Adrenal gland (tissue), 12 donors: Measurements from ENCODE around the gene PRPF4. TPM values are rescaled to one million over a fixed set of nuclear protein-coding genes. Genes with fewer than 3 reads are reported as not detected.
A peak's percentile ranks its signal among the peaks of the same experiment; 100 is the strongest.

Experiments
- DNase-seq, 7 donors: peaks; one replicate each; pipeline ENCODE4 v3.0.0-alpha.2; 2019 to 2020
- H3K27ac ChIP-seq, 5 donors: fragments of 200-600 bp; sonication (generic) in 4 of 5; 1 replicate in 3 of 5; 2 replicates in 2 of 5; pipeline versions ENCODE4 v1.5.1 to v1.8.0; 2016 to 2020; ENCODE audit warnings: mild to moderate bottlenecking in 1 of 5
- H3K27me3 ChIP-seq: fragments of 200-600 bp; 2 replicates; pipeline ENCODE4 v1.8.0; 2021
- H3K36me3 ChIP-seq, 2 donors: fragments of 200-600 bp; replicated peaks in 1 of 2; 1 replicate in 1 of 2; 2 replicates in 1 of 2; pipeline versions ENCODE4 v1.5.1 to v1.8.0; 2018 to 2022
- H3K4me1 ChIP-seq, 2 donors: fragments of 200-600 bp; replicated peaks in 1 of 2; 1 replicate in 1 of 2; 2 replicates in 1 of 2; pipeline versions ENCODE4 v1.5.1 to v1.8.0; 2018 to 2021
- H3K4me3 ChIP-seq, 4 donors: fragments of 200-600 bp; sonication (generic) in 3 of 4; one replicate each; pipeline ENCODE4 v1.5.1; 2016 to 2018
- H3K9me3 ChIP-seq, 3 donors: fragments of 200-600 bp; sonication (generic) in 1 of 3; replicated peaks in 1 of 3; 1 replicate in 2 of 3; 2 replicates in 1 of 3; pipeline versions ENCODE4 v1.5.1 to v1.8.0; 2016 to 2021
- CTCF ChIP-seq, 6 experiments: fragments of 450-650 bp in 4 of 6; fragments of 200-600 bp in 2 of 6; sonication (generic) in 1 of 6; IDR thresholded peaks; 1 replicate in 5 of 6; 2 replicates in 1 of 6; pipeline versions ENCODE4 v1.5.1 to v1.8.0; 2016 to 2021; ENCODE audit warnings: antibody characterized with exemption in 6 of 6, mild to moderate bottlenecking in 2 of 6, moderate library complexity in 1 of 6
- POLR2A ChIP-seq, 2 donors: fragments of 450-650 bp; IDR thresholded peaks; one replicate each; pipeline ENCODE4 v1.6.1; 2017; ENCODE audit warnings: antibody characterized with exemption in 2 of 2, mild to moderate bottlenecking in 2 of 2, moderate library complexity in 1 of 2
- WGBS, 4 donors: extraction: QIAGEN DNeasy Blood & Tissue Kit in 2 of 4; methylation state at CpG; one replicate each; pipeline versions ENCODE4 v1.1.5 to v1.1.7; 2013 to 2017; 5-methylcytosine and 5-hydroxymethylcytosine counted together
- intact Hi-C, 2 donors: fragments of 100-400 bp; cut with DNase I; formaldehyde crosslinking; loops; one replicate each; pipeline versions ENCODE4 v1.14.1 to v1.15.0; 2022 to 2023
- polyA plus RNA-seq, 3 donors: library from polyadenylated mRNA; stranded (reverse); fragments of 200-250 nt in 2 of 3; fragments of 350-450 nt in 1 of 3; fragmentation: Illumina TruSeq in 1 of 3; extraction: RNeasy Lipid Tissue Mini Kit (QIAGEN cat#74804) in 1 of 3; gene quantifications; one replicate each; pipeline ENCODE4 v1.2.3, GENCODE V29; 2013 to 2014
- total RNA-seq, 9 donors: library from RNA; depleted of rRNA in 4 of 9; stranded (reverse); fragments of >200 nt in 4 of 9; fragments of 120-200 nt in 1 of 9; fragmentation: NEBNext Ultra II Directional in 1 of 9; extraction: Animal tissue kit (Norgen Biotek cat#: 25700) in 1 of 9; gene quantifications; one replicate each; pipeline versions ENCODE4 v1.1.0 to v1.2.4, GENCODE V29; 2013 to 2023
- donor health status: healthy with polysubstance abuse.
- donor health status: Bipolar disorder and iron deficiency.
- donor health status: DM: yes; HTN: yes; CAD: no.
- donor health status: DM: no; HTN: no; CAD: no.
- donor health status: DM: no; HTN: no; CAD: no.
- donor health status: DM: yes; HTN: yes; CAD: no.

Gene PRPF4
- total and polyA plus RNA-seq, 12 donors, result 9.6 to 46.3 (median 22.7) TPM

GRCh38 chr9:113267911-113268566 is 7.4 kb upstream of the PRPF4 start:
- peaks cover 0 to 50% of the 10 kb centered on the region in 2 donors for H3K36me3 ChIP-seq
- no peak overlapping the region for H3K27ac ChIP-seq
- no peaks in the 10 kb centered on the region for H3K27me3 ChIP-seq
- no peaks in the 10 kb centered on the region for H3K9me3 ChIP-seq
- H3K4me3 ChIP-seq, result no peak overlapping the region
- intact Hi-C loops, result no loop called here
- TF ChIP-seq CTCF (IDR thresholded peaks at IDR 0.05), result no peak
- TF ChIP-seq POLR2A (IDR thresholded peaks at IDR 0.05), result no peak
- no peak for DNase-seq
- peaks cover 0 to 7% of the 10 kb centered on the region in 2 donors for H3K4me1 ChIP-seq
- WGBS, 4 donors, result 87 to 89% (median 88%) methylated on average over 4 of the region's 4 CpGs

DNA sequence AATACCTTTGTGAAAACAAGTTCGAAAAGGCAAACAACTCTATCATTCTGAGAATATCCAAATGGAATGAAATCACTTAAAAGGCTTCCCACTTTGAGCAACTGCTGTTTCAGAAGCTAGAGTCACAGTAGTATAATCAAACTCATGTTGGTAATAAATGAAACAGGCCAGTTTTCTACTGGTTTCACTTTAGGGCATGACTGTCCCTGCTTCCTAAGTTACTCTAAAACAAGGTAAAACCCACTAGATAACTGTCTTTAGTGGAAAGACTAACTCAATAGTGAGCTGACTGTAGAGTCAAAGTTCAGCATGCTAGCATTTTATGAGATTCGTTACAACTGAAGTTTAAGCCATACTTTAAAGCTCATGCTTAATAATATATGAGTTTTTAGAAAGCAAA is 6.1 kb upstream of the PRPF4 start:
- Histone ChIP-seq H3K4me3 (no peak overlapping the region), H3K4me1 (peaks cover 0 to 12% of the 10 kb centered on the region in 2 donors), H3K27ac (no peak overlapping the region), H3K36me3 (peaks cover 0 to 50% of the 10 kb centered on the region in 2 donors), H3K27me3 (no peaks in the 10 kb centered on the region), H3K9me3 (no peaks in the 10 kb centered on the region)
- intact Hi-C loops, result no loop called here
- no peak for DNase-seq
- TF ChIP-seq CTCF (IDR thresholded peaks at IDR 0.05) (no peak), POLR2A (IDR thresholded peaks at IDR 0.05) (no peak)
- WGBS, 4 donors, result 83 to 95% (median 92%) methylated on average over 2 of the region's 2 CpGs

DNA sequence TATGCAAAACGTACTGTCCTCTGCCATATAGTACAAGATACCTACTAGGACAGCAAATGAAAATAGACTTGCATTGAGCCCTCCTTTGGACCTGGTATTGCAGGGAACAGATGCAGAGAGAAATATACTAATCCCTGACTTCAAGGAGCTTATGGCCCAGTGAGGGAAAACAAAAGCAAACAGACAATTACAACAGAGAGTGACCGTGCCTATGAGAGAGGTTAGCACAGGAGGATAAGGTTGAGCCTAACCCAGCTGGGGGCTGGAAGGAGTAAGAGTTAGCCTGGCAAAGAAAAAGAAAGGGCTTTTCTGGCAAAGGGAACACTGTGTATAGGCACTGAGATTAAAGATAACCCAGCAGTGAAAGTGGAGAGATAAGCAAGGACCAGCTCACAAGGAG is 5.6 kb upstream of the PRPF4 start:
- DNase-seq, result no peak
- H3K27ac ChIP-seq, result no peak overlapping the region
- H3K4me1 ChIP-seq, result peaks cover 0 to 16% of the 10 kb centered on the region in 2 donors
- 86 to 95% (median 93%) methylated on average over 2 of the region's 2 CpGs for WGBS, 4 donors
- no peaks in the 10 kb centered on the region for H3K27me3 ChIP-seq
- no peak for TF ChIP-seq CTCF (IDR thresholded peaks at IDR 0.05)
- TF ChIP-seq POLR2A (IDR thresholded peaks at IDR 0.05), result no peak
- H3K4me3 ChIP-seq, result no peak overlapping the region
- intact Hi-C loops, result no loop called here
- H3K36me3 ChIP-seq, result peaks cover 0 to 50% of the 10 kb centered on the region in 2 donors
- H3K9me3 ChIP-seq, result no peaks in the 10 kb centered on the region

- Histone ChIP-seq H3K9me3 (no peaks in the 10 kb centered on the region), H3K27me3 (no peaks in the 10 kb centered on the region), H3K4me1 (peaks cover 7 to 38% of the 10 kb centered on the region in 2 donors), H3K27ac (peak overlapping the region; percentile 88 to 97 (median 92)), H3K36me3 (peaks cover 0 to 39% of the 10 kb centered on the region in 2 donors), H3K4me3 (peak overlapping the region; percentile 19 to 78 (median 57))
- peak; percentile 54 to 78 (median 66) for TF ChIP-seq CTCF (IDR thresholded peaks at IDR 0.05)
- TF ChIP-seq POLR2A (IDR thresholded peaks at IDR 0.05), result no peak
- DNase-seq, result peak in 3 of 7 donors; percentile 25 to 31 (median 28)
- intact Hi-C loops, result no loop called here
- 0 to 2% (median 0%) methylated on average over 10 to 15 of the region's 15 CpGs for WGBS, 4 donors
Measured at GRCh38 chr9:113274474-113275156, 843 bp upstream of the PRPF4 start.
